Measurements from ENCODE around the gene MAP3K13. TPM values are rescaled to one million over a fixed set of nuclear protein-coding genes. Genes with fewer than 3 reads are reported as not detected.

Gene MAP3K13, protein sequence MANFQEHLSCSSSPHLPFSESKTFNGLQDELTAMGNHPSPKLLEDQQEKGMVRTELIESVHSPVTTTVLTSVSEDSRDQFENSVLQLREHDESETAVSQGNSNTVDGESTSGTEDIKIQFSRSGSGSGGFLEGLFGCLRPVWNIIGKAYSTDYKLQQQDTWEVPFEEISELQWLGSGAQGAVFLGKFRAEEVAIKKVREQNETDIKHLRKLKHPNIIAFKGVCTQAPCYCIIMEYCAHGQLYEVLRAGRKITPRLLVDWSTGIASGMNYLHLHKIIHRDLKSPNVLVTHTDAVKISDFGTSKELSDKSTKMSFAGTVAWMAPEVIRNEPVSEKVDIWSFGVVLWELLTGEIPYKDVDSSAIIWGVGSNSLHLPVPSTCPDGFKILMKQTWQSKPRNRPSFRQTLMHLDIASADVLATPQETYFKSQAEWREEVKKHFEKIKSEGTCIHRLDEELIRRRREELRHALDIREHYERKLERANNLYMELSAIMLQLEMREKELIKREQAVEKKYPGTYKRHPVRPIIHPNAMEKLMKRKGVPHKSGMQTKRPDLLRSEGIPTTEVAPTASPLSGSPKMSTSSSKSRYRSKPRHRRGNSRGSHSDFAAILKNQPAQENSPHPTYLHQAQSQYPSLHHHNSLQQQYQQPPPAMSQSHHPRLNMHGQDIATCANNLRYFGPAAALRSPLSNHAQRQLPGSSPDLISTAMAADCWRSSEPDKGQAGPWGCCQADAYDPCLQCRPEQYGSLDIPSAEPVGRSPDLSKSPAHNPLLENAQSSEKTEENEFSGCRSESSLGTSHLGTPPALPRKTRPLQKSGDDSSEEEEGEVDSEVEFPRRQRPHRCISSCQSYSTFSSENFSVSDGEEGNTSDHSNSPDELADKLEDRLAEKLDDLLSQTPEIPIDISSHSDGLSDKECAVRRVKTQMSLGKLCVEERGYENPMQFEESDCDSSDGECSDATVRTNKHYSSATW
- 10 to 100 TPM; 13.2 to 20.9 (median 16.6) TPM for total RNA-seq
- 10 to 100 TPM; 13.9 to 20.1 (median 14.9) TPM for polyA plus RNA-seq
- long read RNA-seq, donor 1, transcript MAP3K13-207 (2 exons, 388 nt): minor isoform, 6 of 32 reads
- long read RNA-seq, donor 1, transcript MAP3K13-212 (3 exons, 1,681 nt): major isoform, 26 of 32 reads
- long read RNA-seq, donor 1, partial matches to known transcripts: 0 of 32 reads
- long read RNA-seq, donor 1, other reads (novel, unspliced or antisense): 0 of 32 reads
- long read RNA-seq, donor 2, transcript MAP3K13-212 (3 exons, 1,681 nt): major isoform, 25 of 26 reads
- long read RNA-seq, donor 2, partial matches to known transcripts: 0 of 26 reads
- long read RNA-seq, donor 2, other reads (novel, unspliced or antisense): 0 of 26 reads

DNA sequence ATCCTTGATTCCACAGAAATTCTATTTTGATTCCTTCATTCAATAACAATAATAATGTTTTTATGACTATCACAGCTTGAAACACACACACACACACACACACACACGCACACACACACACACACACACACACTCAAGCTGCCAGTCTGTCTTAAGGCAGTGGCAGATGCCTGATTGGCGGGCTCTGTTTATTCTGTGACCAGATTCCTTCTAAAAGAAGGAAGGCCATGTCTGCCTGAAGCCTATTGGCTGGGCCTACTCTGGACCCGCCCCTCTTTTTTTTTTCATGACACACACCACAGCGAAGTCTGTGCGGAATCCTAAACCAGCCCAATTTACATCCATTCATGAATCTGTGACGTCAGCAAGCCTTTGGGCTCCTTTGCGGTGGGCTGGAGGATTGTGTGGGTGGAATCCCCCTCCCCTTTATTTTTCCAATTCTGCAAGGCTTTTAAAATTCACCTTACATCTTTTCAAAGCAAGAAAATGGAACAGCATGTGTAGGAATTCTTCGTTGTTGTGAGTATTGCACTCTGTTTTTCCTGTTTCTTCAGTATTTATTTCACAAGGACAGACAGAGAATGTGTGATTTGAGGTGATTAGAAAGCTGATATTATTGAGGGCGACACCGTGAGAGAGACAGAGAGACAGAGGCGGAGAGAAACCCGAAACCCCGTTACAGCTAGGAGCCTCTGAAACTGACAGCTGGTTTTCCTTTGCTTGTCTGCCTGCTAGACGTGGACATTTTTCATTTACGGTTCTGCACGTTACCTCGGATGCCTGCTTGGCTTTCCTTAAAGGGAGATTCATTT, at the start of gene MAP3K13:
Gene MAP3K13 (plus strand): TSS at position 287 of the 812 bp plus-strand sequence. CDS start 65,446 bp downstream, outside the sequence.
- 0 to 1% (median 1%) methylated on average over 17 of the region's 17 CpGs for WGBS, 5 donors
- peak within 1 kb of the TSS; percentile 37 to 67 (median 43) for H3K4me3 ChIP-seq
- TF ChIP-seq POLR2AphosphoS5 (IDR thresholded peaks at IDR 0.05) (peak in 1 of 3 donors; percentile 7), POLR2A (IDR thresholded peaks at IDR 0.05) (no peak)
- TF ChIP-seq, protein P1, sequence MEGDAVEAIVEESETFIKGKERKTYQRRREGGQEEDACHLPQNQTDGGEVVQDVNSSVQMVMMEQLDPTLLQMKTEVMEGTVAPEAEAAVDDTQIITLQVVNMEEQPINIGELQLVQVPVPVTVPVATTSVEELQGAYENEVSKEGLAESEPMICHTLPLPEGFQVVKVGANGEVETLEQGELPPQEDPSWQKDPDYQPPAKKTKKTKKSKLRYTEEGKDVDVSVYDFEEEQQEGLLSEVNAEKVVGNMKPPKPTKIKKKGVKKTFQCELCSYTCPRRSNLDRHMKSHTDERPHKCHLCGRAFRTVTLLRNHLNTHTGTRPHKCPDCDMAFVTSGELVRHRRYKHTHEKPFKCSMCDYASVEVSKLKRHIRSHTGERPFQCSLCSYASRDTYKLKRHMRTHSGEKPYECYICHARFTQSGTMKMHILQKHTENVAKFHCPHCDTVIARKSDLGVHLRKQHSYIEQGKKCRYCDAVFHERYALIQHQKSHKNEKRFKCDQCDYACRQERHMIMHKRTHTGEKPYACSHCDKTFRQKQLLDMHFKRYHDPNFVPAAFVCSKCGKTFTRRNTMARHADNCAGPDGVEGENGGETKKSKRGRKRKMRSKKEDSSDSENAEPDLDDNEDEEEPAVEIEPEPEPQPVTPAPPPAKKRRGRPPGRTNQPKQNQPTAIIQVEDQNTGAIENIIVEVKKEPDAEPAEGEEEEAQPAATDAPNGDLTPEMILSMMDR (IDR thresholded peaks at IDR 0.05 in 8 of 11, conservative IDR thresholded peaks at IDR 0.05 in 3 of 11): no peak
- intact Hi-C loops (cut with DNase I; ENCODE audit: low total_unique reads): no loop called here
- peaks cover 0 to 27% (median 0%) of the 10 kb centered on the region in 7 donors for H3K27me3 ChIP-seq (replicated peaks in 1 of 7)
- no peaks in the 10 kb centered on the region for H3K9me3 ChIP-seq
- peak within 1 kb of the TSS in 6 of 8 donors; percentile 40 to 55 (median 52) for H3K27ac ChIP-seq
- H3K36me3 ChIP-seq: no peaks in the 10 kb centered on the region
- peaks cover 0 to 20% (median 6%) of the 10 kb centered on the region in 6 donors for H3K4me1 ChIP-seq
- peak; percentile 82 for DNase-seq

DNA sequence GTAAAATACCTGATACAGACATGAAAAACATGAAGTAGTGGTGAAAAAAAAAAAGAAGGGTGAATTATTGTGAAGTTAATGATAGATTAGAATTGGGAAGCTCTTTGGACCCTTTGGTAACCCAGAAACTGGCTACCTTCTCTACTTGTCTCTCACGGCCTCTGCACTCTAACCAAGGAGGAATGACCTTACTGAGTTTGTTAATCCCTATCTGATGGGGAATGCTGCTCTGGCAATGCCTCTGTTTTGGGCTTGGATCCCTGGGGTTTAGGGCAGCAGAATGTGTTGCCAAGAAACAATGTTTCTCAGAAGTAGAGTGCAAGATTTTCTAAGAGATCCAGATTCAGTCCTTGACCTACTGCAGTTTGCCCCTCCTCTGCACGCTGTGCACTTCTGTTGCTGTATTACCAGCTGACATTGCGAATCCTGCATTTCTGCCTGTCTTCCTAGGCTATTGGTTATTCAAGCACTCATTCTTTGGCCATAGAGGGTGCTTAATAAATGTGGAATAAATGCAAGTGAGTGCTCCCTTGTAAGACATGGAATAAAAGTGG, 49.2 kb upstream of the MAP3K13 start:
- H3K36me3 ChIP-seq: peaks cover 0 to 8% (median 0%) of the 10 kb centered on the region in 6 donors
- H3K4me3 ChIP-seq: no peak overlapping the region
- H3K27me3 ChIP-seq (replicated peaks in 1 of 7): no peaks in the 10 kb centered on the region
- H3K4me1 ChIP-seq: peaks cover 0 to 17% (median 7%) of the 10 kb centered on the region in 6 donors
- peaks cover 0 to 19% (median 17%) of the 10 kb centered on the region in 8 donors for H3K9me3 ChIP-seq
- intact Hi-C loops (cut with DNase I; ENCODE audit: low total_unique reads): no loop called here
- no peak for DNase-seq
- TF ChIP-seq POLR2A (IDR thresholded peaks at IDR 0.05) (no peak), POLR2AphosphoS5 (IDR thresholded peaks at IDR 0.05) (no peak)
- TF ChIP-seq, protein P1 (IDR thresholded peaks at IDR 0.05 in 8 of 11, conservative IDR thresholded peaks at IDR 0.05 in 3 of 11): no peak
- 85 to 87% (median 86%) methylated on average over 3 of the region's 3 CpGs for WGBS, 5 donors
- no peak overlapping the region for H3K27ac ChIP-seq

DNA sequence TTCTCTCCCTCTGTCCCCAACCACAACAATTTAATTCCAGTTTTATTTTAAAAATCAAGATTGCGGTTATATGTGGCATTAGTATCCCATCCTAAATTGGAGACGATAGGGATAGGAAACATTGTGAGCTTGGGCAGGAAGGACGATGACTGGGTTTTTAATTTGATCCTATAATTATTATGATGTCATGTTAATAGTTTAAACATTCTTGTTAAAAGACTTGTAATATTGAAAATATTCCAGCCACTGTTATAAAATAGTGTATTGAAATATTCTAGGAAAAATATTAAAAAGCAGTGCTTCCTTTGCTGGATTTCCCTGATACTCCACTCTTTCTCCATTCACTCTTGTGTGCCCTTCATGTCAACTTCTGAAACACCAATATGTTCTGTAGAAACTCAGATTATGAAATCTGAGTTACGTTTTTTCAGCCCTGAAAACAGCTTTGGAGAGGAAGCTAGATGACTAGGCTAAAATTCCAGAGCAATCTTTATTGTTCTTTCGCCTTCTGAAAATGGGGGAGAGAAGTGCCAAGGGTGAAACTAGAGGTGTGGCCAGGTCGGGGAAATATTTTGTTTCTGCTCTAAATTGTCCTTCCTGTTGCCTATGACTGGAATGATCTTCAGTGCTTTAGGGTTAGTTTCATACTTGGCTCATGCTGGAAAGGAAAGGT, 46.1 kb upstream of the MAP3K13 start:
- H3K27me3 ChIP-seq (replicated peaks in 1 of 7): no peaks in the 10 kb centered on the region
- H3K4me1 ChIP-seq: peaks cover 0 to 17% (median 7%) of the 10 kb centered on the region in 6 donors
- peak overlapping the region in 1 of 8 donors; percentile 45 for H3K4me3 ChIP-seq
- DNase-seq: no peak
- H3K36me3 ChIP-seq: no peaks in the 10 kb centered on the region
- H3K27ac ChIP-seq: peak overlapping the region; percentile 29 to 83 (median 79)
- WGBS, 5 donors: 36 to 49% (median 39%) methylated on average over 6 of the region's 6 CpGs
- intact Hi-C loops (cut with DNase I; ENCODE audit: low total_unique reads): no loop called here
- H3K9me3 ChIP-seq: no peaks in the 10 kb centered on the region
- TF ChIP-seq, protein P1 (IDR thresholded peaks at IDR 0.05 in 8 of 11, conservative IDR thresholded peaks at IDR 0.05 in 3 of 11): no peak
- TF ChIP-seq POLR2A (IDR thresholded peaks at IDR 0.05) (no peak), POLR2AphosphoS5 (IDR thresholded peaks at IDR 0.05) (no peak)
